MM.1S (cell line): ENCODE data around the gene FHIT.

Experiments
- DNase-seq: peaks from one replicate; pipeline ENCODE4 v3.0.0-alpha.2; 2015
- H2AFZ ChIP-seq: fragments of 300-600 bp; sonication (generic); 2 replicates; pipeline ENCODE4 v1.6.0; 2016; ENCODE audit warnings: antibody characterized with exemption, low read length
- H3F3A ChIP-seq: fragments of 300-600 bp; sonication (generic); 2 replicates; pipeline ENCODE4 v1.6.1; 2016; ENCODE audit warnings: mild to moderate bottlenecking, antibody characterized with exemption, low read length, moderate library complexity, mixed read lengths; ENCODE audit not compliant: insufficient read depth
- H3K27ac ChIP-seq: fragments of 300-600 bp; sonication (generic); 2 replicates; pipeline ENCODE4 v1.5.1; 2016; ENCODE audit warnings: mild to moderate bottlenecking, low read length
- H3K27me3 ChIP-seq: fragments of 300-600 bp; sonication (generic); replicated peaks from 2 replicates; pipeline ENCODE4 v1.6.0; 2016; ENCODE audit warnings: low read length; ENCODE audit not compliant: insufficient read depth
- H3K36me3 ChIP-seq: fragments of 300-600 bp; sonication (generic); replicated peaks from 2 replicates; pipeline ENCODE4 v1.6.1; 2016; ENCODE audit warnings: mild to moderate bottlenecking, low read length, mixed read lengths; ENCODE audit not compliant: insufficient read depth
- H3K4me1 ChIP-seq: fragments of 300-600 bp; sonication (generic); 2 replicates; pipeline ENCODE4 v1.6.1; 2016; ENCODE audit warnings: low read length, mixed read lengths
- H3K4me2 ChIP-seq: fragments of 300-600 bp; sonication (generic); 2 replicates; pipeline ENCODE4 v1.6.0; 2016; ENCODE audit warnings: low read depth, low read length
- H3K4me3 ChIP-seq: fragments of 300-600 bp; sonication (generic); 2 replicates; pipeline ENCODE4 v1.5.1; 2016; ENCODE audit warnings: low read length, mixed read lengths
- H3K79me2 ChIP-seq: fragments of 300-600 bp; sonication (generic); 2 replicates; pipeline ENCODE4 v1.6.1; 2016; ENCODE audit warnings: mixed run types, low read length, mixed read lengths
- H3K9ac ChIP-seq: fragments of 300-600 bp; sonication (generic); 2 replicates; pipeline ENCODE4 v1.6.1; 2016; ENCODE audit warnings: low read length, mixed read lengths
- H3K9me2 ChIP-seq: fragments of 300-600 bp; sonication (generic); replicated peaks from 2 replicates; pipeline ENCODE4 v1.6.1; 2016; ENCODE audit warnings: mild to moderate bottlenecking, low read length, mixed read lengths; ENCODE audit not compliant: insufficient read depth
- H3K9me3 ChIP-seq: fragments of 300-600 bp; sonication (generic); replicated peaks from 2 replicates; pipeline ENCODE4 v1.6.1; 2016; ENCODE audit warnings: mild to moderate bottlenecking, low read length, mixed read lengths; ENCODE audit not compliant: insufficient read depth
- H4K20me1 ChIP-seq: fragments of 300-600 bp; sonication (generic); 2 replicates; pipeline ENCODE4 v1.6.1; 2016; ENCODE audit warnings: mild to moderate bottlenecking, low read length, moderate library complexity, mixed read lengths; ENCODE audit not compliant: insufficient read depth
- EZH2 ChIP-seq: fragments of 300-600 bp; sonication (generic); optimal IDR thresholded peaks from 2 replicates; pipeline ENCODE3; 2017; ENCODE audit warnings: low read depth, mild to moderate bottlenecking, antibody characterized with exemption, low read length, mixed read lengths
- EZH2phosphoT487 ChIP-seq: fragments of 300-600 bp; sonication (generic); IDR thresholded peaks from 2 replicates; pipeline ENCODE4 v1.6.1; 2018; ENCODE audit warnings: antibody characterized with exemption, low read length
- TF ChIP-seq, protein P1 (sequence below): fragments of 300-600 bp; sonication (generic); IDR thresholded peaks from 2 replicates; pipeline ENCODE4 v1.5.1; 2016; ENCODE audit warnings: antibody characterized with exemption, low read length, mixed read lengths

FHIT gene

GRCh38 chr3:61008153-61008997 lies 242.9 kb downstream of the FHIT start:
- H2AFZ ChIP-seq, result no peak overlapping the region
- H3K4me1 ChIP-seq, result no peaks in the 10 kb centered on the region
- TF ChIP-seq EZH2 (no peak), EZH2phosphoT487 (no peak)
- TF ChIP-seq, protein P1, sequence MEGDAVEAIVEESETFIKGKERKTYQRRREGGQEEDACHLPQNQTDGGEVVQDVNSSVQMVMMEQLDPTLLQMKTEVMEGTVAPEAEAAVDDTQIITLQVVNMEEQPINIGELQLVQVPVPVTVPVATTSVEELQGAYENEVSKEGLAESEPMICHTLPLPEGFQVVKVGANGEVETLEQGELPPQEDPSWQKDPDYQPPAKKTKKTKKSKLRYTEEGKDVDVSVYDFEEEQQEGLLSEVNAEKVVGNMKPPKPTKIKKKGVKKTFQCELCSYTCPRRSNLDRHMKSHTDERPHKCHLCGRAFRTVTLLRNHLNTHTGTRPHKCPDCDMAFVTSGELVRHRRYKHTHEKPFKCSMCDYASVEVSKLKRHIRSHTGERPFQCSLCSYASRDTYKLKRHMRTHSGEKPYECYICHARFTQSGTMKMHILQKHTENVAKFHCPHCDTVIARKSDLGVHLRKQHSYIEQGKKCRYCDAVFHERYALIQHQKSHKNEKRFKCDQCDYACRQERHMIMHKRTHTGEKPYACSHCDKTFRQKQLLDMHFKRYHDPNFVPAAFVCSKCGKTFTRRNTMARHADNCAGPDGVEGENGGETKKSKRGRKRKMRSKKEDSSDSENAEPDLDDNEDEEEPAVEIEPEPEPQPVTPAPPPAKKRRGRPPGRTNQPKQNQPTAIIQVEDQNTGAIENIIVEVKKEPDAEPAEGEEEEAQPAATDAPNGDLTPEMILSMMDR, result no peak
- H3K4me3 ChIP-seq, result no peak overlapping the region
- H3K36me3 ChIP-seq, result no peaks in the 10 kb centered on the region
- no peak overlapping the region for H3K4me2 ChIP-seq
- no peaks in the 10 kb centered on the region for H3F3A ChIP-seq
- H3K27ac ChIP-seq, result no peak overlapping the region
- DNase-seq, result no peak
- H4K20me1 ChIP-seq, result no peaks in the 10 kb centered on the region
- H3K27me3 ChIP-seq, result no peaks in the 10 kb centered on the region
- no peak overlapping the region for H3K9ac ChIP-seq
- H3K79me2 ChIP-seq, result no peaks in the 10 kb centered on the region
- no peaks in the 10 kb centered on the region for H3K9me3 ChIP-seq
- no peaks in the 10 kb centered on the region for H3K9me2 ChIP-seq

- Histone ChIP-seq H3K9me2 (no peaks in the 10 kb centered on the region), H3F3A (no peaks in the 10 kb centered on the region), H3K4me1 (no peaks in the 10 kb centered on the region), H3K36me3 (no peaks in the 10 kb centered on the region), H3K9me3 (no peaks in the 10 kb centered on the region), H4K20me1 (no peaks in the 10 kb centered on the region), H3K4me3 (no peak overlapping the region), H2AFZ (no peak overlapping the region), H3K27ac (no peak overlapping the region), H3K9ac (no peak overlapping the region), H3K4me2 (no peak overlapping the region), H3K79me2 (no peaks in the 10 kb centered on the region), H3K27me3 (no peaks in the 10 kb centered on the region)
- TF ChIP-seq EZH2, result no peak
- TF ChIP-seq, protein P1, result no peak
- no peak for TF ChIP-seq EZH2phosphoT487
- no peak for DNase-seq
Measured at GRCh38 chr3:61005591-61005990, 245.7 kb downstream of the FHIT start.

DNA sequence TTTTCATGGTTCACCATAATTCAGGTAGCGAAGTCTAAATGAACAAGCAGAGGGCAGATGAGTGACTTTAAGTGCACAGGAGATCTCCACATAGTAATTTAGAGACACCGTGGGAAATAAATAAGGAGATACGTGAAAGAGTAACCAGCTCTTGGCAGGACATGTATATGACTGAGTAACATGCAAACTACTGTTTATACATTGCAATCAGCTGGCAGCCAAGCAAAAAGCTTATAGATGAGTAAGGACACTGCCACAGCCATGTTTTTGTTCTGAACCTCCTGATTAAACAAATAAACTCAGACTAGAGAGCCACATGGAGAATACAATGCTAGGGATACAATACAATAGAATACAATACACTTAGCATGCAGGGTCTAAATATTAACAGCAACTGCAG lies 252.4 kb downstream of the FHIT start:
- no peaks in the 10 kb centered on the region for H3K4me1 ChIP-seq
- no peak for DNase-seq
- no peak overlapping the region for H3K4me2 ChIP-seq
- TF ChIP-seq EZH2 (no peak), EZH2phosphoT487 (no peak)
- TF ChIP-seq, protein P1, result no peak
- no peak overlapping the region for H2AFZ ChIP-seq
- H3K9me2 ChIP-seq, result no peaks in the 10 kb centered on the region
- no peaks in the 10 kb centered on the region for H3K27me3 ChIP-seq
- no peaks in the 10 kb centered on the region for H3K79me2 ChIP-seq
- no peak overlapping the region for H3K4me3 ChIP-seq
- H4K20me1 ChIP-seq, result no peaks in the 10 kb centered on the region
- H3F3A ChIP-seq, result no peaks in the 10 kb centered on the region
- no peak overlapping the region for H3K9ac ChIP-seq
- H3K9me3 ChIP-seq, result no peaks in the 10 kb centered on the region
- no peaks in the 10 kb centered on the region for H3K36me3 ChIP-seq
- H3K27ac ChIP-seq, result no peak overlapping the region
